GM12874 (cell line): ENCODE measurements around the gene RPL7A.

Source experiments
- CTCF ChIP-seq: IDR thresholded peaks from 2 replicates; pipeline ENCODE4 v1.5.1; 2011; ENCODE audit warnings: low read depth, mild to moderate bottlenecking, control low read depth, low read length, moderate library complexity; ENCODE audit not compliant: insufficient read depth

RPL7A gene

GRCh38 chr9:133347985-133348717 is at the start of gene RPL7A, which contains the start of gene MED22:
RPL7A (plus strand) TSS chr9:133348218; CDS start chr9:133348244, 26 bp downstream.
MED22 (minus strand) TSS chr9:133348131; CDS start chr9:133346662, 1,469 bp downstream.
- no peak for TF ChIP-seq CTCF

- no peak for TF ChIP-seq CTCF
Measured at GRCh38 chr9:133301253-133302230, 46.5 kb upstream of the RPL7A start.

DNA sequence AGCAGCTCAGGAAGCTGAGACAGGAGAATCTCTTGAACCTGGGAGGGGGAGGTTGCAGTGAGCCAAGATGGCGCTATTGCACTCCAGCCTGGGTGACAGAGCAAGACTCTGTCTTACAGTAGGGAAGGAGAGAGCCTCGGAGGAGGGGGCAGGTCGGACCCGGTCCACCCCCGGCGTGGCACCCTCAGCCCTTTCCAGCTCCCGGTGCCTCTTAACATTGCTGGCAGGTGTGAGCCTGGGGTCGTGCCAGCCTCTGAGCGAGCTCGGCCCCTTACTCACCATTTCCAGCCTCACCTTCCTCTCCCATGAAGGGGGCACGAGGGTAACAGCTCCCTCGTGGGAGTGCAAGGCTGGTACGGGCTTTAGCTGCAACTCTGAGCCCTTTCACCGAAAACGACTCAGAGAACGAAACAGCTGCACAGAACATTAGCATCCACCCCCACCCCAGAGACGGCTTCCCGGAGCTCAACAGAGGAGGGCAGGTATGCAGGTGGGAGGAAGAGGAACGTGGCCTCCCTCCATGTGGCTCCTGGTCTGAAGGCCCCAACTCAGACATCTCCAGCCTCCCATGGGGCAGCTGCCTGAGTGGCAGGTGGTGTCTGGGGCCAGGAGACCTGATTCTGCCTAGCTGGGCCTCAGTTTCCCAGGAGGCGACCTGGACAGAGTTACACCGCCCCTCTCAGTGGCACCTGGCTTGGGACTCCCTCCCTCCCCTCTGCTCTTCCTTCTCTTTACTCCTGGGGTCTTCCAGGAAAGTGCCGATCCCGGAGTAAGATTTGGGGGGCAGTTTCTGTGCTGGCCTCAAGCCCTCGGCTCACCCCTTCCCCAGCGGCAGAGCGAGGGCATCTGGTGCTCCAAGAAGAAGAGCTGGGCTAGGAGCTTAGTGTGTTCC is 44.5 kb upstream of the RPL7A start:
- no peak for TF ChIP-seq CTCF

DNA sequence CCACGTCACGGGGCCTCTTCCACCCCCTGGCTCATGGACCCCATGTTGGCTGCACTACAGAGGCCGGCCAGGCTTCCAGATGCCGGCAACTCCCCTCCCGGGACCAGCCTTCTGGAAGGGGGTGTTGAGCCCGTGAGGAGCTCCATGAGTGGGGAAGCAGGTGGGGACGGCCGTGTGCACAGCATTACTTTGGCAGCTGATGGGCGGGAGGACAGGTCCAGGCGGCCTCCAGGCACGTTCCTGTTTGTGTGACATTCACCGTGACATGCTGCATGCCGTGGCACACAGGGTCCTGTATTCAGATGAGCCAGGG is 43.9 kb upstream of the RPL7A start:
- no peak for TF ChIP-seq CTCF

DNA sequence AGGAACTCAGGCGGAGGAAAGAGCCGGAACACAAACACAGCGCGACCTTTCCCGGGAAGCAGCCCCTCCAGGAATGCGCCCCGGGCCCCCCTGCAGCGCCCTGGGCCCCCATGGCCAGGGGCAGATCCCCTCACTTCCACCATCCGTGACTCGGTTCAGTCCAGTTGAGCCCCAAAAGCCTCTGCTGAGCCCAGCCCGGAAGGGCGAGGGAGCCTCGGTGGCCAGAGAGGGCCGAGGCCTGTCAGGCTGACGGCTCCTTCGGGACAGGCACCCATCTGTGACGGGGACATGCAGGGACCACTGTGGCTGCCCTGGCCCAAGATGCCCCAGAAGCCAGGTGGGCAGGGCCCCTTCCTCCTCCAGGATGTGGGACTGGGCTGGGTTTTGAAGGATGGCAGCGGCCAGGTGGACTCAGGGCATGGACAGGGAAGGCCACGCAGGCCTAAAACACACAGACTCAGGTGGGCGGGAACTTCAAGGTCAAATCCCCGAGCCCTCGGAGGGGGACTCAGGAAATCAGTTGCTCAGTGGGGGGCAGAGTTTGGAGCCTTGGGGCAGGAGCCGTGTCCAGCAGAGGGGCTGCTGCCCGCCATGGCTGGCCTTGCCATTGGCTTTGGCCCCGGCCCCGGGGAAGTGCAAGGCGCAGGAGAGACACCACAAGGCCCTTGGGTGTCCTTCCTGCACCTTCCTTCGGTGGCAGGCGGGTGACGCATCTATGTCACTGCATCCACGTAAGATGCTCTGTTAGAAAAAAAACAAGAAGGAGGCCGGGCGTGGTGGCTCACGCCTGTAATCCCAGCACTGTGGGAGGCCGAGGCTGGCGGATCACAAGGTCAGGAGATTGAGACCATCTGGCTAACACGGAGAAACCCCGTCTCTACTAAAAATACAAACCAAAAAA is 43.3 kb upstream of the RPL7A start:
- no peak for TF ChIP-seq CTCF

DNA sequence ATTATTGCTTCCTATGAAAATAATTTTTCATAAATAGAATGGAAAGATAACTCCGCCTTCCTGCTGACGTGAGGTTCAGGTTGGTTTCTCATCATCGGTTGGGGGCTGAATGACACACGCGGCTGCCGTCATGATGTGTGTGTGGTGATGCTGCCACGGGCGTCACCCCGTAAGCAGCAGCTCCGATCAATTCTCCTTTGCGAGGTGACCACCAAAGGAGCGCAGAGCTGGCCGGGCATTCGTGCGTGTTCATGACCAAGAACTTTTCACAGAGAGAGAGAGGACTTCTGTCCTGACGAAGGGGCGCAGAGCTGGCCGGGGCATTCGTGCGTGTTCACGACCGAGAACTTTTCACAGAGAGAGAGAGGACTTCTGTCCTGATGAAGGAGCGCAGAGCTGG is 42.3 kb upstream of the RPL7A start:
- TF ChIP-seq CTCF = no peak
